ENCODE measurements around the gene PLEKHS1.

GRCh38 chr10:113718969-113719822 lies 32.3 kb upstream of the PLEKHS1 start:
- TF ChIP-seq CTCF (IDR thresholded peaks at IDR 0.05; ENCODE audit: insufficient read depth, low read length) (no peak), POLR2AphosphoS5 (IDR thresholded peaks at IDR 0.05; ENCODE audit: low read depth) (no peak)

All from HL-60 (cell line).